Peyer's patch (tissue), 4 donors: ENCODE measurements around the gene FGD3. TPM values are rescaled to one million over a fixed set of nuclear protein-coding genes. Genes with fewer than 3 reads are reported as not detected.
A peak's percentile ranks its signal among the peaks of the same experiment; 100 is the strongest.

ENCODE experiments used
- DNase-seq, 3 donors: peaks; one replicate each; pipeline ENCODE4 v3.0.0-alpha.2; 2017 to 2019
- H3K27ac ChIP-seq, 4 donors: fragments of 200-600 bp; sonication (generic); one replicate each; pipeline ENCODE4 v1.5.1; 2016 to 2019
- H3K27me3 ChIP-seq, 2 donors: fragments of 200-600 bp; sonication (generic); one replicate each; pipeline ENCODE4 v1.5.1; 2019
- H3K36me3 ChIP-seq, 3 donors: fragments of 200-600 bp; sonication (generic); one replicate each; pipeline ENCODE4 v1.5.1; 2016 to 2019
- H3K4me1 ChIP-seq, 4 donors: fragments of 200-600 bp; sonication (generic); one replicate each; pipeline ENCODE4 v1.5.1; 2016 to 2019
- H3K4me3 ChIP-seq, 4 donors: fragments of 200-600 bp; sonication (generic); 1 replicate in 3 of 4; 2 replicates in 1 of 4; pipeline ENCODE4 v1.5.1; 2016 to 2019; ENCODE audit warnings: mild to moderate bottlenecking in 1 of 4
- H3K9me3 ChIP-seq, 4 donors: fragments of 200-600 bp; sonication (generic); one replicate each; pipeline ENCODE4 v1.5.1; 2016 to 2019; ENCODE audit warnings: mild to moderate bottlenecking in 1 of 4
- CTCF ChIP-seq, 6 experiments: fragments of 450-650 bp in 4 of 6; fragments of 200-600 bp in 2 of 6; sonication (generic) in 1 of 6; IDR thresholded peaks; one replicate each; pipeline ENCODE4 v1.5.1; 2017 to 2019; ENCODE audit warnings: antibody characterized with exemption in 6 of 6, mild to moderate bottlenecking in 3 of 6, moderate library complexity in 1 of 6
- POLR2A ChIP-seq, 2 donors: fragments of 450-650 bp; IDR thresholded peaks; one replicate each; pipeline ENCODE4 v1.5.1; 2017; ENCODE audit warnings: antibody characterized with exemption in 2 of 2, mild to moderate bottlenecking in 2 of 2, moderate library complexity in 2 of 2
- total RNA-seq, 4 donors: library from RNA; depleted of rRNA; stranded (reverse); fragments of >200 nt; gene quantifications; one replicate each; pipeline ENCODE4 v1.1.0, GENCODE V29; 2016

The FGD3 gene
- total RNA-seq, 4 donors from 2014 or later = 4.6 to 48.7 (median 7.8) TPM

- Histone ChIP-seq H3K4me3 (no peak overlapping the region), H3K9me3 (no peaks in the 10 kb centered on the region), H3K27ac (peak overlapping the region; percentile 59 to 94 (median 78)), H3K4me1 (peaks cover 0 to 16% (median 7%) of the 10 kb centered on the region in 4 donors), H3K27me3 (no peaks in the 10 kb centered on the region), H3K36me3 (no peaks in the 10 kb centered on the region)
- DNase-seq = no peak
- TF ChIP-seq CTCF (IDR thresholded peaks at IDR 0.05) (no peak), POLR2A (IDR thresholded peaks at IDR 0.05) (no peak)
Observed at GRCh38 chr9:92962303-92962649, 15.0 kb downstream of the FGD3 start.

GRCh38 chr9:92962846-92963245 is 15.5 kb downstream of the FGD3 start:
- no peaks in the 10 kb centered on the region for H3K36me3 ChIP-seq
- no peaks in the 10 kb centered on the region for H3K27me3 ChIP-seq
- peak overlapping the region; percentile 59 to 94 (median 78) for H3K27ac ChIP-seq
- peaks cover 0 to 16% (median 7%) of the 10 kb centered on the region in 4 donors for H3K4me1 ChIP-seq
- no peak overlapping the region for H3K4me3 ChIP-seq
- TF ChIP-seq POLR2A (IDR thresholded peaks at IDR 0.05) (no peak), CTCF (IDR thresholded peaks at IDR 0.05) (no peak)
- no peaks in the 10 kb centered on the region for H3K9me3 ChIP-seq
- DNase-seq = peak in 1 of 3 donors; percentile 24

GRCh38 chr9:92963831-92964606 is 16.7 kb downstream of the FGD3 start:
- Histone ChIP-seq H3K27ac (peak overlapping the region; percentile 87 to 94 (median 90)), H3K27me3 (no peaks in the 10 kb centered on the region), H3K4me1 (peaks cover 0 to 25% (median 8%) of the 10 kb centered on the region in 4 donors), H3K4me3 (peak overlapping the region; percentile 50 to 71 (median 59)), H3K9me3 (no peaks in the 10 kb centered on the region), H3K36me3 (no peaks in the 10 kb centered on the region)
- TF ChIP-seq CTCF (IDR thresholded peaks at IDR 0.05) (no peak), POLR2A (IDR thresholded peaks at IDR 0.05) (peak in 1 of 2 donors; percentile 24)
- peak in 2 of 3 donors; percentile 81 to 87 for DNase-seq

GRCh38 chr9:92964607-92965060 is 17.3 kb downstream of the FGD3 start:
- TF ChIP-seq CTCF (IDR thresholded peaks at IDR 0.05) (no peak), POLR2A (IDR thresholded peaks at IDR 0.05) (peak in 1 of 2 donors; percentile 10)
- no peaks in the 10 kb centered on the region for H3K9me3 ChIP-seq
- peak overlapping the region; percentile 50 to 71 (median 59) for H3K4me3 ChIP-seq
- no peaks in the 10 kb centered on the region for H3K27me3 ChIP-seq
- H3K4me1 ChIP-seq = peaks cover 0 to 32% (median 8%) of the 10 kb centered on the region in 4 donors
- H3K27ac ChIP-seq = peak overlapping the region; percentile 87 to 94 (median 90)
- DNase-seq = no peak
- H3K36me3 ChIP-seq = no peaks in the 10 kb centered on the region

GRCh38 chr9:92965061-92965758 is 17.9 kb downstream of the FGD3 start:
- TF ChIP-seq CTCF (IDR thresholded peaks at IDR 0.05) (no peak), POLR2A (IDR thresholded peaks at IDR 0.05) (no peak)
- peak in 2 of 3 donors; percentile 81 to 87 for DNase-seq

More at GRCh38 chr9:92965061-92965758, 17.9 kb downstream of the FGD3 start:
- H3K4me3 ChIP-seq = peak overlapping the region; percentile 50 to 71 (median 59)
- H3K27ac ChIP-seq = peak overlapping the region; percentile 87 to 94 (median 90)
- no peaks in the 10 kb centered on the region for H3K36me3 ChIP-seq
- peaks cover 0 to 37% (median 8%) of the 10 kb centered on the region in 4 donors for H3K4me1 ChIP-seq
- no peaks in the 10 kb centered on the region for H3K9me3 ChIP-seq
- no peaks in the 10 kb centered on the region for H3K27me3 ChIP-seq
